Body of pancreas (tissue), 4 donors: Measurements from ENCODE around the gene ZFP69B. TPM values are rescaled to one million over a fixed set of nuclear protein-coding genes. Genes with fewer than 3 reads are reported as not detected.

Experiments used
- ATAC-seq: fragments of 150-250 bp; one replicate; pipeline ENCODE4 v1.9.1; 2016
- DNase-seq, 4 donors: peaks; one replicate each; pipeline ENCODE4 v3.0.0-alpha.2; 2019
- H3K27ac ChIP-seq, 4 donors: fragments of 200-600 bp; sonication (generic); 1 replicate in 3 of 4; 2 replicates in 1 of 4; pipeline versions ENCODE4 v1.5.1 to v1.6.1; 2016 to 2019; ENCODE audit warnings: mild to moderate bottlenecking in 1 of 4, mixed read lengths in 1 of 4, moderate library complexity in 1 of 4
- H3K27me3 ChIP-seq, 2 donors: fragments of 200-600 bp; sonication (generic); one replicate each; pipeline ENCODE4 v1.6.0; 2016; ENCODE audit warnings: mild to moderate bottlenecking in 1 of 2
- H3K36me3 ChIP-seq, 2 donors: fragments of 200-600 bp; sonication (generic); replicated peaks in 1 of 2; 2 replicates each; pipeline ENCODE4 v1.5.1; 2016; ENCODE audit warnings: low read depth in 2 of 2; ENCODE audit not compliant: insufficient read depth in 1 of 2
- H3K4me1 ChIP-seq: fragments of 200-600 bp; sonication (generic); one replicate; pipeline ENCODE4 v1.6.0; 2016
- H3K4me3 ChIP-seq, 2 donors: fragments of 200-600 bp; sonication (generic); 1 replicate in 1 of 2; 2 replicates in 1 of 2; pipeline ENCODE4 v1.5.1; 2016 to 2019
- H3K9me3 ChIP-seq, 3 donors: fragments of 200-600 bp; sonication (generic); 1 replicate in 2 of 3; 2 replicates in 1 of 3; pipeline ENCODE4 v1.5.1; 2016
- POLR2A ChIP-seq, 3 donors: fragments of 450-650 bp; IDR thresholded peaks; one replicate each; pipeline ENCODE4 v1.6.1; 2016; ENCODE audit warnings: antibody characterized with exemption in 3 of 3, mild to moderate bottlenecking in 2 of 3
- WGBS, 2 donors: methylation state at CpG; one replicate each; pipeline ENCODE4 v1.1.5; 2017; 5-methylcytosine and 5-hydroxymethylcytosine counted together
- intact Hi-C: fragments of 100-400 bp; cut with DNase I; formaldehyde crosslinking; loops from one replicate; pipeline ENCODE4 v1.15.1; 2023
- total RNA-seq, 2 donors: library from RNA; depleted of rRNA; stranded (reverse); fragments of >200 nt; gene quantifications; one replicate each; pipeline ENCODE4 v1.1.0, GENCODE V29; 2016
- TF ChIP-seq, protein P1 (sequence below), 7 experiments: fragments of 450-650 bp in 4 of 7; fragments of 200-600 bp in 3 of 7; sonication (generic) in 3 of 7; IDR thresholded peaks; one replicate each; pipeline ENCODE4 v1.5.1; 2016 to 2019; ENCODE audit warnings: antibody characterized with exemption in 7 of 7

Gene ZFP69B
- total RNA-seq, 2 donors from 2014 or later: 0.66 to 1.8 TPM

DNA sequence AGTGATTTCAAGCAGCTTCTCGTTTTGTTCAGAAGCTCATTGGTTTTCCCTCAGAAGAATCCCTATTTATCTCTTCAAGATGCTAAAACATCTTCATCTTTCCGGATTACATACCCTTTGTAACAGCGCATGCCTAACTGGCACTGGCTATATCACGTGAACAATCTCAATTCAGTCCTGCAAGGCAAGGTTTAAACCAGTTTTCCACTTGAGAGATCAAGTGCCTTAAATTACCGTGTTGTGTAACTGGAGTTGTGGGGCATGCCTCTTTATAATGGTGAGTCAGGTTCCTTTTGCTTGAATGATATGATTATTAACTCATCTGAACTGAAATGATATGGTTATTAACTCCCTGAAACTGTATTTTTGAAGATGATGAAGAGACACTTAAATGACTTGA, 11.0 kb upstream of the ZFP69B start:
- Histone ChIP-seq H3K4me3 (no peak overlapping the region), H3K27me3 (no peaks in the 10 kb centered on the region), H3K9me3 (no peaks in the 10 kb centered on the region), H3K36me3 (no peaks in the 10 kb centered on the region), H3K4me1 (no peaks in the 10 kb centered on the region), H3K27ac (no peak overlapping the region)
- 74 to 78% methylated on average over 5 of the region's 5 CpGs for WGBS, 2 donors
- ATAC-seq (no peak), DNase-seq (no peak)
- intact Hi-C loops: no loop called here
- no peak for TF ChIP-seq POLR2A (IDR thresholded peaks at IDR 0.05)
- TF ChIP-seq, protein P1, sequence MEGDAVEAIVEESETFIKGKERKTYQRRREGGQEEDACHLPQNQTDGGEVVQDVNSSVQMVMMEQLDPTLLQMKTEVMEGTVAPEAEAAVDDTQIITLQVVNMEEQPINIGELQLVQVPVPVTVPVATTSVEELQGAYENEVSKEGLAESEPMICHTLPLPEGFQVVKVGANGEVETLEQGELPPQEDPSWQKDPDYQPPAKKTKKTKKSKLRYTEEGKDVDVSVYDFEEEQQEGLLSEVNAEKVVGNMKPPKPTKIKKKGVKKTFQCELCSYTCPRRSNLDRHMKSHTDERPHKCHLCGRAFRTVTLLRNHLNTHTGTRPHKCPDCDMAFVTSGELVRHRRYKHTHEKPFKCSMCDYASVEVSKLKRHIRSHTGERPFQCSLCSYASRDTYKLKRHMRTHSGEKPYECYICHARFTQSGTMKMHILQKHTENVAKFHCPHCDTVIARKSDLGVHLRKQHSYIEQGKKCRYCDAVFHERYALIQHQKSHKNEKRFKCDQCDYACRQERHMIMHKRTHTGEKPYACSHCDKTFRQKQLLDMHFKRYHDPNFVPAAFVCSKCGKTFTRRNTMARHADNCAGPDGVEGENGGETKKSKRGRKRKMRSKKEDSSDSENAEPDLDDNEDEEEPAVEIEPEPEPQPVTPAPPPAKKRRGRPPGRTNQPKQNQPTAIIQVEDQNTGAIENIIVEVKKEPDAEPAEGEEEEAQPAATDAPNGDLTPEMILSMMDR (IDR thresholded peaks at IDR 0.05): no peak

GRCh38 chr1:40450495-40451237, 390 bp downstream of the ZFP69B start:
- DNase-seq: peak; percentile 5 to 39 (median 26)

GRCh38 chr1:40451238-40451585, 936 bp downstream of the ZFP69B start:
- peak overlapping the region in 1 of 4 donors; percentile 71 for H3K27ac ChIP-seq
- intact Hi-C loops: no loop called here
- 84 to 96% methylated on average over 1 of the region's 1 CpG for WGBS, 2 donors
- no peak for ATAC-seq
- no peaks in the 10 kb centered on the region for H3K27me3 ChIP-seq
- no peak overlapping the region for H3K4me3 ChIP-seq
- peaks cover 0 to 3% (median 0%) of the 10 kb centered on the region in 3 donors for H3K9me3 ChIP-seq
- no peaks in the 10 kb centered on the region for H3K36me3 ChIP-seq
- peaks cover 14% of the 10 kb centered on the region for H3K4me1 ChIP-seq
- no peak for TF ChIP-seq POLR2A (IDR thresholded peaks at IDR 0.05)
- TF ChIP-seq, protein P1 (IDR thresholded peaks at IDR 0.05): no peak
- no peak for DNase-seq

More at GRCh38 chr1:40450495-40451237, 390 bp downstream of the ZFP69B start:
- no peaks in the 10 kb centered on the region for H3K27me3 ChIP-seq
- peak overlapping the region; percentile 22 to 82 (median 62) for H3K27ac ChIP-seq
- peak overlapping the region; percentile 44 to 86 for H3K4me3 ChIP-seq
- TF ChIP-seq, protein P1 (IDR thresholded peaks at IDR 0.05): no peak
- TF ChIP-seq POLR2A (IDR thresholded peaks at IDR 0.05): no peak
- WGBS, 2 donors: 16 to 20% methylated on average over 21 to 22 of the region's 22 CpGs
- no peaks in the 10 kb centered on the region for H3K36me3 ChIP-seq
- H3K9me3 ChIP-seq: no peaks in the 10 kb centered on the region
- ATAC-seq: peak; percentile 16
- intact Hi-C loops: no loop called here
- H3K4me1 ChIP-seq: peaks cover 14% of the 10 kb centered on the region

DNA sequence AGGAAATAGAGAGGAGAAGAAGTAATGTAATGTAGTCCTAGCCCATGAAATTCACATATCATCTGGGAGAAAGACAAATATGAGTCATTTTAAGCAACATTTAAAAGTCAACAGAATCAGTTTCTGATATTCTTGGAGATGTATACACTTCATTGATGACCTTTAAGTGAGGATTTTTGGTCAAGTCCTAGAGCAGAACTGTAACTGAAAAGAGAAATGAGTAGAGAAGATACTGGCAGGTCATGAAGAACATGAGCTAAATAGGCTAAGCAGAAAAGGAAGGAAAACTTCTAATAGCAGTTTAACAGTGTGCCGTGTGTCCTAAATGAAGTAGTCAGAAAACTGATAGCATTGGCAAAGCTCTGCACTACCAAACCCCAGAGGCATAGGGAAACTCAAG, 4.6 kb downstream of the ZFP69B start:
- Histone ChIP-seq H3K36me3 (peaks cover 0 to 3% of the 10 kb centered on the region in 2 donors), H3K4me3 (no peak overlapping the region), H3K9me3 (peaks cover 0 to 33% (median 2%) of the 10 kb centered on the region in 3 donors), H3K4me1 (peaks cover 9% of the 10 kb centered on the region), H3K27ac (no peak overlapping the region), H3K27me3 (no peaks in the 10 kb centered on the region)
- intact Hi-C loops: no loop called here
- TF ChIP-seq, protein P1 (IDR thresholded peaks at IDR 0.05): no peak
- 96 to 100% methylated on average over 1 of the region's 1 CpG for WGBS, 2 donors
- DNase-seq: no peak
- ATAC-seq: no peak
